Gastrocnemius medialis (tissue), 4 donors: ENCODE data around the gene MAP3K4.

Experiments
- CTCF ChIP-seq, 5 experiments: fragments of 450-650 bp in 3 of 5; fragments of 200-600 bp in 2 of 5; sonication (generic) in 2 of 5; IDR thresholded peaks in 4 of 5; conservative IDR thresholded peaks in 1 of 5; 1 replicate in 4 of 5; 2 replicates in 1 of 5; pipeline ENCODE4 v1.5.1; 2016 to 2019; ENCODE audit warnings: antibody characterized with exemption in 5 of 5, mild to moderate bottlenecking in 3 of 5, moderate library complexity in 3 of 5
- POLR2A ChIP-seq, 2 donors: fragments of 450-650 bp; IDR thresholded peaks; one replicate each; pipeline ENCODE4 v1.6.1; 2017; ENCODE audit warnings: antibody characterized with exemption in 2 of 2, mild to moderate bottlenecking in 2 of 2, moderate library complexity in 2 of 2

- TF ChIP-seq CTCF (IDR thresholded peaks at IDR 0.05 in 4 of 5, conservative IDR thresholded peaks at IDR 0.05 in 1 of 5): no peak
- no peak for TF ChIP-seq POLR2A (IDR thresholded peaks at IDR 0.05)
Measured at GRCh38 chr6:161041274-161041673, 49.7 kb downstream of the MAP3K4 start.
